Mesenchymal stem cell (in vitro differentiated cells and primary cell): Measurements from ENCODE around the gene BRAF.
"Not testable (repeated sequence)": the region's sequence is repeated elsewhere in the genome, so short reads cannot be mapped to it uniquely, and the experiment has no call there.

Experiments
- DNase-seq: peaks from one replicate; pipeline ENCODE4 v3.0.0-alpha.2; 2013
- H2AFZ ChIP-seq: one replicate; pipeline ENCODE4 v1.6.1; 2013; ENCODE audit warnings: low read depth, mild to moderate bottlenecking, control low read depth, inconsistent platforms, low read length, moderate library complexity
- H2AK5ac ChIP-seq: 2 replicates; pipeline ENCODE4 v1.6.1; 2013; ENCODE audit warnings: low read length, moderate library complexity, mild to moderate bottlenecking, inconsistent platforms; ENCODE audit not compliant: severe bottlenecking
- H2BK120ac ChIP-seq: one replicate; pipeline ENCODE4 v1.6.1; 2013; ENCODE audit warnings: low read depth, mild to moderate bottlenecking, inconsistent platforms, low read length, moderate library complexity
- H2BK12ac ChIP-seq, 2 experiments: one replicate each; pipeline ENCODE4 v1.6.1; 2013; ENCODE audit warnings: inconsistent platforms in 2 of 2, low read length in 2 of 2, mild to moderate bottlenecking in 2 of 2, moderate library complexity in 2 of 2, control low read depth in 1 of 2
- H2BK15ac ChIP-seq: one replicate; pipeline ENCODE4 v1.6.1; 2013; ENCODE audit warnings: mild to moderate bottlenecking, low read depth, inconsistent platforms; ENCODE audit not compliant: poor library complexity, severe bottlenecking
- H2BK5ac ChIP-seq: 2 replicates; pipeline ENCODE4 v1.6.1; 2013; ENCODE audit warnings: low read depth, mild to moderate bottlenecking, low read length, control low read depth, inconsistent platforms; ENCODE audit not compliant: poor library complexity, severe bottlenecking
- H3K14ac ChIP-seq, 2 experiments: one replicate each; pipeline ENCODE4 v1.6.1; 2013; ENCODE audit warnings: inconsistent platforms in 2 of 2, low read length in 2 of 2, control low read depth in 1 of 2, mild to moderate bottlenecking in 1 of 2, moderate library complexity in 1 of 2
- H3K18ac ChIP-seq, 2 experiments: one replicate each; pipeline ENCODE4 v1.6.1; 2013; ENCODE audit warnings: inconsistent platforms in 2 of 2, low read length in 2 of 2, control low read depth in 1 of 2, low read depth in 1 of 2, mild to moderate bottlenecking in 1 of 2
- H3K23ac ChIP-seq, 2 experiments: one replicate each; pipeline ENCODE4 v1.6.1; 2013; ENCODE audit warnings: inconsistent platforms in 2 of 2, low read length in 2 of 2, mild to moderate bottlenecking in 2 of 2, moderate library complexity in 2 of 2, control low read depth in 1 of 2
- H3K27ac ChIP-seq: 2 replicates; pipeline ENCODE4 v1.5.1; 2013; ENCODE audit warnings: mild to moderate bottlenecking, moderate library complexity, low read length, control low read depth, inconsistent platforms; ENCODE audit not compliant: poor library complexity, severe bottlenecking
- H3K27me3 ChIP-seq, 2 experiments: 2 replicates each; pipeline versions ENCODE4 v1.6.1 to v1.7.0; 2013; ENCODE audit warnings: low read length in 2 of 2, mild to moderate bottlenecking in 2 of 2, moderate library complexity in 2 of 2, control low read depth in 1 of 2, inconsistent platforms in 1 of 2; ENCODE audit not compliant: control insufficient read depth in 1 of 2, insufficient read depth in 1 of 2
- H3K36me3 ChIP-seq, 2 experiments: 2 replicates each; pipeline versions ENCODE4 v1.6.1 to v1.7.0; 2013; ENCODE audit warnings: low read length in 2 of 2, control low read depth in 1 of 2, inconsistent platforms in 1 of 2, low read depth in 1 of 2, mild to moderate bottlenecking in 1 of 2; ENCODE audit not compliant: insufficient read depth in 2 of 2, control insufficient read depth in 1 of 2
- H3K4ac ChIP-seq, 2 experiments: one replicate each; pipeline ENCODE4 v1.6.1; 2013; ENCODE audit warnings: inconsistent platforms in 2 of 2, low read length in 2 of 2, mild to moderate bottlenecking in 2 of 2, moderate library complexity in 2 of 2, control low read depth in 1 of 2, low read depth in 1 of 2
- H3K4me1 ChIP-seq: 2 replicates; pipeline ENCODE4 v1.6.1; 2013; ENCODE audit warnings: low read depth, low read length, control low read depth; ENCODE audit not compliant: control insufficient read depth, insufficient read depth
- H3K4me2 ChIP-seq: 2 replicates; pipeline ENCODE4 v1.6.1; 2013; ENCODE audit warnings: low read length, mild to moderate bottlenecking, inconsistent platforms; ENCODE audit not compliant: poor library complexity, severe bottlenecking
- H3K4me3 ChIP-seq, 2 experiments: 2 replicates each; pipeline versions ENCODE4 v1.5.1 to v1.7.0; 2013; ENCODE audit warnings: low read length in 2 of 2, mild to moderate bottlenecking in 2 of 2, control low read depth in 1 of 2, low read depth in 1 of 2; ENCODE audit not compliant: insufficient read depth in 1 of 2
- H3K79me1 ChIP-seq: replicated peaks from 2 replicates; pipeline ENCODE4 v1.6.1; 2013; ENCODE audit warnings: mild to moderate bottlenecking, control low read depth, low read length, inconsistent platforms; ENCODE audit not compliant: poor library complexity, severe bottlenecking
- H3K9ac ChIP-seq: 2 replicates; pipeline ENCODE4 v1.7.0; 2013; ENCODE audit warnings: mild to moderate bottlenecking, low read length, moderate library complexity
- H3K9me3 ChIP-seq: 2 replicates; pipeline ENCODE4 v1.7.0; 2013; ENCODE audit warnings: mild to moderate bottlenecking, low read length; ENCODE audit not compliant: control insufficient read depth
- H4K8ac ChIP-seq: one replicate; pipeline ENCODE4 v1.6.1; 2013; ENCODE audit warnings: inconsistent platforms, mild to moderate bottlenecking, low read length, moderate library complexity
- H4K91ac ChIP-seq: one replicate; pipeline ENCODE4 v1.6.1; 2013; ENCODE audit warnings: mild to moderate bottlenecking, low read length, inconsistent platforms
- WGBS: methylation state at CpG from one replicate; pipeline ENCODE4 v1.1.7; 2013; ENCODE audit warnings: mixed read lengths; 5-methylcytosine and 5-hydroxymethylcytosine counted together

Gene BRAF

DNA sequence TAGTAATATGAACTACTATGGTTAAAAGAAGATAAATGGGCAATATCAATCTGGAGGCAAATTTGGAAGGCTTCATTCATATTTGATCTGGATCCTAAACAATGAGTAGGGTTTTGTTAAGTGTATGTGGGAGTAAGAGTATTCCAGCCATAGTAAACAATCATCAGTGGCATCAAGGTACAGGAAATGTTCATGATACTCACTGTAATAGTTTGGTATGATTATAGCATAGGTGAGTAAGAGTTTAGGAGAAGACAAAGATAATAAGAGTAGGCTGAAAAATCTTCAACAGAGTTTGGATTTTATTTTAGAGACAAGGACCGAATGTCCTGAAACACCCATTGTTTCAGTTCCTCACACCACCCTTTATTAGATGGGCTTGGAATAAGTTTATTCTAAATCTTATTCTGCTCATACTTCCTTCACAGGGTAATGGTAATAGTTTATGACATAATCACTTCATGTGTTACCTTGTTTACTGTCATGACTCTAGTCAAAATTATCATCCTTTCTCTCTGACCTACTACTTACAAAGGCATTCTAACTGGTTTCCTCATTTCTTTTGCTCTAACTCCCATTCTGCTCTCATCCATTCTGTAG is 38.9 kb downstream of the BRAF start:
- no peak for DNase-seq
- H3K36me3 ChIP-seq: no peaks in the 10 kb centered on the region
- H3K27ac ChIP-seq: no peak overlapping the region
- no peaks in the 10 kb centered on the region for H3K4me1 ChIP-seq
- H3K79me1 ChIP-seq: peaks cover 17% of the 10 kb centered on the region
- no peak overlapping the region for H2AK5ac ChIP-seq
- no peak overlapping the region for H3K23ac ChIP-seq
- H3K4me2 ChIP-seq: no peak overlapping the region
- H2BK12ac ChIP-seq: no peak overlapping the region
- no peak overlapping the region for H2BK5ac ChIP-seq
- H2BK120ac ChIP-seq: no peak overlapping the region
- no peak overlapping the region for H4K91ac ChIP-seq
- no peak overlapping the region for H2BK15ac ChIP-seq
- no peak overlapping the region for H3K4ac ChIP-seq
- no peaks in the 10 kb centered on the region for H3K9me3 ChIP-seq
- H3K14ac ChIP-seq: no peak overlapping the region
- H3K4me3 ChIP-seq: no peak overlapping the region
- no peak overlapping the region for H3K9ac ChIP-seq
- H3K27me3 ChIP-seq: no peaks in the 10 kb centered on the region
- WGBS: no CpG with 5 or more reads among the region's 1 CpG
- H2AFZ ChIP-seq: no peak overlapping the region
- no peak overlapping the region for H4K8ac ChIP-seq
- H3K18ac ChIP-seq: no peak overlapping the region

DNA sequence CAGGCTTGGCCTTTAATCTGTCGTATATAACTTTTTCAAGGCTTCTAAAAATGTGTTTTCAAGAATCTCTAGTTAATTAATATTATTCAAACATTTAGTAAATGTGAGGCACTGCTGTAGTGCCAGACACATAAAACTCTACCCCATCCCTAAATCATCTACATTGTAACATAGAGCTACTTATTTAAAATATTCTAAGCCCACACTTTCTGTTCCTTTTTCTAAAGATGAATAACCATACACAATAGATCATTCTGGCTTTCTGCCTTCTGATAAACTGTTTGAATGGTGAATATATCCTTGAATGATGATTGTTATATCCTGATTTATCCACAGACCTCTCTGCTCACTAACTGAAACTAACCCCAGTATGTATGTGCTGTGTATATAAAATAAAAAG is 41.4 kb downstream of the BRAF start:
- H4K91ac ChIP-seq: no peak overlapping the region
- H3K4ac ChIP-seq: no peak overlapping the region
- no peak overlapping the region for H3K9ac ChIP-seq
- no peaks in the 10 kb centered on the region for H3K36me3 ChIP-seq
- no peak overlapping the region for H2BK12ac ChIP-seq
- no peak overlapping the region for H2BK15ac ChIP-seq
- H4K8ac ChIP-seq: no peak overlapping the region
- H3K4me3 ChIP-seq: no peak overlapping the region
- H2BK120ac ChIP-seq: no peak overlapping the region
- no peak for DNase-seq
- no peak overlapping the region for H3K23ac ChIP-seq
- H3K27me3 ChIP-seq: no peaks in the 10 kb centered on the region
- no peak overlapping the region for H3K14ac ChIP-seq
- H3K4me2 ChIP-seq: no peak overlapping the region
- H3K18ac ChIP-seq: no peak overlapping the region
- no CpG with 5 or more reads among the region's 1 CpG for WGBS
- H2AK5ac ChIP-seq: no peak overlapping the region
- H3K79me1 ChIP-seq: peaks cover 17% of the 10 kb centered on the region
- H3K27ac ChIP-seq: no peak overlapping the region
- H3K4me1 ChIP-seq: no peaks in the 10 kb centered on the region
- no peak overlapping the region for H2AFZ ChIP-seq
- H2BK5ac ChIP-seq: no peak overlapping the region
- H3K9me3 ChIP-seq: no peaks in the 10 kb centered on the region

DNA sequence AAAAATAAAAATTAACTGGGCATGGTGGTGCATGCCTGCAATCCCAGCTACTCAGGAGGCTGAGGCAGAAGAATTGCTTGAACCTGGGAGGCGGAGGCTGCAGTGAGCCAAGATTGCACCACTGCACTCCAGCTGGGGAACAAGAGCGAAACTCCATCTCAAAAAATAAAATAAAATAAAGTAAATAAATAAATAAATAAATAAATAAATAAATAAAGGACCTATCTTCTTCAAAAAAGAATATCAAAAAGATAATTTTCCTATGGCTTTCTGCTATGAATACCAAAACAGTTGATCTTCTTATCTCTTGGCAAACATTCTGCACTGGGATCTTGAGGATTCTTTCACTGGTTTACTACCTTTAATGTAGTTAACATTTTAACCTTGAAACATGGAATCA is 41.9 kb downstream of the BRAF start:
- not testable (repeated sequence) for H3K4me1 ChIP-seq, H2BK5ac ChIP-seq, H2AFZ ChIP-seq, H3K4ac ChIP-seq, H3K9ac ChIP-seq, H3K4me3 ChIP-seq, H4K91ac ChIP-seq, H3K4me2 ChIP-seq, H2BK120ac ChIP-seq, H3K36me3 ChIP-seq, H3K18ac ChIP-seq, H3K14ac ChIP-seq, H2AK5ac ChIP-seq, H3K23ac ChIP-seq, H3K9me3 ChIP-seq, H2BK15ac ChIP-seq, DNase-seq, H4K8ac ChIP-seq, H2BK12ac ChIP-seq, H3K27me3 ChIP-seq, H3K27ac ChIP-seq
- peaks cover 14% of the 10 kb centered on the region for H3K79me1 ChIP-seq
- WGBS: no CpG with 5 or more reads among the region's 2 CpGs

DNA sequence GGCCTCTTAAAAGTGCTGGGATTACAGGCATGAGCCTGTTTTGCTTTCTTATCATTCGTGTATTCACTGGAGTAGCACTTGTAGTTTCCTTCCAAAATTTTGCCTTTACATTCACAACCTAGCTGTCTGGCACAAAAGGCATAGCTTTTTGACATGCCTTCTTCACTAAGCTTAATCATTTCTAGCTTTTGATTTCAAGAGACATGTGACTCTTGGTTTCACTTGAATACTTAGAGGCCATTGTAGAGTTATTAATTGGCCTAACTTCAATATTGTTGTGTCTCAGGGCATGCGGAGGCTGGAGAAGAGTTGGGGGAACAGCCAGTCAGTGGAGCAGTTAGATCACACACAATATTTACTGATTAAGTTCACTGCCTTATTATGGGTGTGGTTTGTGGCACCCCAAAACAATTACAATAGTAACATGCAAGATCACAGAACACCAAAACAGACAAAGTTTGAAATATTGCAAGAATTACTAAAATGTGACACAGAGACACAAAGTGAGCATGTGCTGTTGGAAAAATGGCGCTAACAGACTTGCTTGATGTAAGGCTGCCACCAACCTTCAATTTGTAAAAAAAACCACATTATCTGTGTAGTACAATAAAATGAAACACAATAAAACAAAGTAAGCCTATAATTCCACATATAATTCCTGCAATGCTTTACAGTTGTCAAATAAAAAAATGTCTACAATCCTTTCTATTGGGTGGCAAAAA is 43.1 kb downstream of the BRAF start:
- Histone ChIP-seq H3K9me3 (no peaks in the 10 kb centered on the region), H3K79me1 (peaks cover 10% of the 10 kb centered on the region), H2AK5ac (no peak overlapping the region), H3K27me3 (no peaks in the 10 kb centered on the region), H3K4me3 (no peak overlapping the region), H3K18ac (no peak overlapping the region), H3K27ac (no peak overlapping the region), H4K91ac (no peak overlapping the region), H3K4me1 (peaks cover 1% of the 10 kb centered on the region), H2BK5ac (no peak overlapping the region), H4K8ac (no peak overlapping the region), H2BK120ac (no peak overlapping the region), H2BK15ac (no peak overlapping the region), H2AFZ (no peak overlapping the region), H3K14ac (no peak overlapping the region), H3K4me2 (no peak overlapping the region), H3K23ac (no peak overlapping the region), H2BK12ac (no peak overlapping the region), H3K4ac (no peak overlapping the region), H3K9ac (no peak overlapping the region), H3K36me3 (no peaks in the 10 kb centered on the region)
- WGBS: 86% methylated on average over 2 of the region's 3 CpGs
- DNase-seq: no peak
